Stimulated activated CD8-positive, alpha-beta memory T cell treated with anti-CD3 and anti-CD28 coated beads, Interleukin-4, amount 100 ng/mL, for 24 hours (primary cell): ENCODE results near the gene CAAP1.
A peak's percentile ranks its signal among the peaks of the same experiment; 100 is the strongest.
"Not testable (repeated sequence)": the region's sequence is repeated elsewhere in the genome, so short reads cannot be mapped to it uniquely, and the experiment has no call there.

Experiments
- DNase-seq: peaks from one replicate; pipeline ENCODE4 v3.0.0-alpha.2; 2020; ENCODE audit warnings: low read depth

Gene CAAP1, protein sequence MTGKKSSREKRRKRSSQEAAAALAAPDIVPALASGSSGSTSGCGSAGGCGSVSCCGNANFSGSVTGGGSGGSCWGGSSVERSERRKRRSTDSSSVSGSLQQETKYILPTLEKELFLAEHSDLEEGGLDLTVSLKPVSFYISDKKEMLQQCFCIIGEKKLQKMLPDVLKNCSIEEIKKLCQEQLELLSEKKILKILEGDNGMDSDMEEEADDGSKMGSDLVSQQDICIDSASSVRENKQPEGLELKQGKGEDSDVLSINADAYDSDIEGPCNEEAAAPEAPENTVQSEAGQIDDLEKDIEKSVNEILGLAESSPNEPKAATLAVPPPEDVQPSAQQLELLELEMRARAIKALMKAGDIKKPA

DNA sequence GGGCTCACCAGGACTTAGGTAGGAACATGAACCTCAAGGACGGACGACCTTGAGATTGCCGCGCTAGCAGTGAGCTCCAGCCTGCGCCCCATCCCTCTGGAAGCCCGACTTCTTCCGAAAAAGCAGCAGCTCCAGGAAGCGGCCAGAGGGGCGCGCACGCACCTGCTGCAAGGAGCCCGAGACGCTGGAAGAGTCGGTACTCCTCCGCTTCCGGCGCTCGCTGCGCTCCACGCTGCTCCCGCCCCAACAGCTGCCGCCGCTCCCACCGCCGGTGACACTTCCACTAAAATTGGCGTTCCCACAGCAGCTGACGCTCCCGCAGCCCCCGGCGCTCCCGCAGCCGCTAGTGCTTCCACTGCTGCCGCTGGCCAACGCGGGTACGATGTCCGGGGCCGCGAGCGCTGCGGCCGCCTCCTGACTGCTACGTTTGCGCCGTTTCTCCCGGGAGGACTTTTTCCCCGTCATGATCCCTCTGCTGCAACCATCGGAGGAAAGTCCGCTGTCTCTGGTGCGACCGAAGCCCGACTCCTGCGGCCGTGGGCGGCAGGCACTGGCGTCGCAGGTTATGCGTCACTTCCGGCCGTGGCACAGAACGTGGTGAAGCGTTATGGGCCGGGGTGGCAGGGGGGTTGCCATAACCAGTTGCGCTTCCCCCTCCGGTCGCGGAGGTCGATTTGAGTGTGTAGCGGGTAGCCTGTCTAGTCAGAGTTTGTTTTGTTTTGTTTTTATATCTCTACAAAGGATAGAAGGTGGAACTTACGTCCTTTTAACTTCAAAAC lies at the start of gene CAAP1:
Gene CAAP1, minus strand, starts transcription at position 552 of the 779 bp plus-strand sequence. Its CDS starts 87 bp downstream, at position 465.
- peak; percentile 92 for DNase-seq

DNA sequence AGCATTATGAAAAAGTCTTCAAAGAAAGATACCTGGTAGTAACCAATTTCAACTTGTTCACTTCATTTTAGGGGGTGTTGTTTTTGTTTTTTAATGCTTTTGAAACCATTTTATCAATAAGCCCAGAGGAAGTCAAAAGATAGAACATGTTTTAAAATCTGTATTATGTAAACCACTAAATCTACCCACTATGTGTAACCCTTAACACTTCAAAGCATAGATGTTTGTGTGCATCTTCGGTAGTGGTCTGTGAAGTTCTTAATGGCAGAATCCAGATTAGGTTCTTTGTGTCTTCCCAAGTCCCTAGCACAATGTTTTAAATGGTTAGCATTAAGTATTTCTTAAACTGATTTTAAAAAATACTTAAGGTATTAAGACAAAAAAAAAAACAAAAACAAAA lies 48.2 kb upstream of the CAAP1 start:
- DNase-seq = no peak

DNA sequence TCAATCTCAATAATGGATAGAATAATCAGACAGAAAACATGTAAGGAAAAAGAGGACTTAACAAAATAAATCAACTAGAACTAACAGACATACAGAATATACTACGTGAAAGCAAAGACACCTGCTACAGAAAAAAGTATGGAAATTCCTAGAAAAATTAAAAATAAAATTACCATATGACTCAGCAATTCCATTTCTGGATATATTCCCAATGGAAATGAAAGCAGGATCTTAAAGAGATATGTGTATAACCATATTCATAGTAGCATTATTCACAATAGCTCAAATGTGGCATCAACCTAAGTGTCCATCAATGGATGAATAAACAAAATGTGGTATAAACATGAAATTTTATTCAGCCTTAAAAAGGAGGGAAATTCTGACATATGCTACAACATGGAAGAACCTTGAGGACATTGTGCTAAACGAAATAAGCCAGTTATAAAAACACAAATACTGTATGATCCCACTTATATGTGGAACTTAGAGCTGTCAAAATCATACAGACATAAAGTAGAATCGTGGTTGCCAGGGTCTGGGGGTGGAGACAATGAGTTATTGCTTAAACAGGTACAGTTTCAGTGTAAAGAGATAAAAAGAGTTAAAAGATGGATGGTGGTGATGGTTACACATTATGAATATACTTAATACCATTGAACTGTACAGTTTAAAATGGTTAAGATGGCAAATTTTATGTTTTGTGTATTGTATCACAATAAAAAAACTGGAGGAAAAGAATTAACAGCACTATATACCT lies 47.5 kb upstream of the CAAP1 start:
- no peak for DNase-seq

DNA sequence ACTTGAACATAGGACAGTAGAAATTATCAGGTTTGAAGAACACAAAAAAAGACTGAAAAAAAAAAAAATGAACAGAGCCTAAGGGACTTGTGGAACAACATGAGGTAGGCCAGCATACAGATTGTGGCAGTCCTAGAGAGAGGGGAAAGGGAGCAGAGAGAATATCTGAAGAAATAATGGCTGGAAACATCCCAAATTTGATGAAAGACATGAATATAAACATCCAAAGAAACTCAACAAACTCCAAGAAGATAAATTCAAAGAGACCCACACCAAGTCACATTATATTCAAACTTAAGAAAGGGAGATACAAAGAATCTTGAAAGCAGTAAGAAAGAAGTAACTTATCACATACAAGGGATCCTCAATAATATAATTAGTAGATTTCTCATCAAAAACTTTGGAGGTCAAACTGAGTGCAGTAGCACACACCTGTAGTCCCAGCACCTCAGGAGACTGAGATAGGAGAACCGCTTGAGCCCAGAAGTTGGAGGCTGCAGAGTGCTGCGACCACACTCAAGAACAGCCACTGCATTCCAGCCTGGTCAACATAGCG lies 45.3 kb upstream of the CAAP1 start:
- DNase-seq = no peak

DNA sequence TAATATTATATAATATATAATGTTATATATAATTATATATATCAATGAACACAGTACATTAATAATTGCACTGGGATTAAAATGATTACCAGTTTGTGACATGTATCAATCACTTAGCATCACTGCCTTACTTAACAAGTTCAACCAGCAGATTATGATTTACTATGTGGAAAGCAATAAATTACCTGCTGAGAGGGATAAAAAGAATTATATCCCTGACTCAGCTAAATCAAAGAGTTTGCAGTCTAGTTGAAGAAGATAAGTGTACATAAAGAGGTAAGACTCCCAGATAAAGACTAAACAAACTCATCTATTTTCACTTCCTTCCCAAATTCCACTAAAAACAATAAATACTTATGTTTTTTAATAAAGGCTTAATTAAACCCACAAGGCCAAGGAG lies 43.2 kb upstream of the CAAP1 start:
- no peak for DNase-seq

DNA sequence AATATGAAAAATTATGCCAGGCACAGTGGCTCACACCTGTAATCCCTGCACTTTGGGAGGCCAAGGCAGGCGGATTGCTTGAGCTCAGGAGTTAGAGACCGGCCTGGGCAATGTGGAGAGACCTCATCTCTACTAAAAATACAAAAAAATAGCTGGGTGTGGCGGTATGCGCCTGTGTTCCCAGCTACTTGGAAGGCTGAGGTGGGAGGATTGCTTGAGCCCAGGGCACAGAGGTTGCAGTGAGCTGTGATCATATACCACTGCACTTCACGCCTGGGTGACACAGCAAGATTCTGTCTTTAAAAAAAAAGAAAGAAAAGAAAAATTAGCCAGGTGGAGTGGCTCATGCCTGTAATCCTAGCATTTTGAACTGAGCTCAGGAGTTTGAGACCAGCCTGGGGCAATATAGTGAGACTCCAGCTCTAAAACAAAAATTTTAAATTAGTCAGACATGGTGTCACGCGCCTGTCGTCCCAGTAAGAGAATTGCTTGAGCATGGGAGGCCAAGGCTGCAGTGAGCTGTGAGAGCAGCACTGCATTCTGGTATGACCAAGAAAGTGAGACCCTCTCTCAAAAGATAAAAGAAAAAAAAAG lies 36.4 kb upstream of the CAAP1 start:
- no peak for DNase-seq

DNA sequence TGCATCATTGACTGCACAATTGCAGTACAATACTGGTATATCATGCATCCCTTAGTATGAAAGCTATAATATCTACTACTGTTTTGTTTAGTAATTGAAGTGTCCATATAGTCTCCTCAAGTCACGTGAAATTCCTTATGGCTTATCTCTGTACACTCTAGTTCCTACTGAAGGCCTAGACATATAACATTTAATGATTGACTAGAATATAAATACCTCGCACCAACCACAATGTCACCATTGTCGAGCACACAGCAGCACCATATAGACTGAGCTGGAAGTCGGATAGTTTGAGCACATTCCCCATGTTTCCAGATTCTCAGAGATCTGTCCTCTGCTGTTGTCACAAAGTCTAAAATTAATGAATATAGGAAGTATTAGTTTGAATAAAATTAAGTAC lies 33.0 kb upstream of the CAAP1 start:
- no peak for DNase-seq

DNA sequence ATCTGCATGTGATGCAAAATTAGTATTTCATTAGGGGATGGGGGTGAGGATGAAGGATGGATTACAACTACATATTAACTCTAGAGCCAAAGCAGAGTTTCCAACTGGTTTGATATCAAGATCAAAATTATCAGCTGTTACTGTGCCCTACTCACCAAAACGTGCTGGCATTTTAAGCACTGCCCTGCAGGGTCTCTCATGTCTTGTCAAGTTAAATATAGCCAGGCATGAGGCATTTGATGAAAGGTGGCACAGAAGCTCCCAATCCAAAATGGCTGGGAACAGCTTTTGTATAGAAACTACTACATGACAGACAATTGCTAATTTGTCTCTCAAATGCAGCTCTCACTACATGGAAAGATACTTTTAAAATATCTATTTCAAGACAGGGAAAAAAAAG lies 27.1 kb upstream of the CAAP1 start:
- DNase-seq = no peak

DNA sequence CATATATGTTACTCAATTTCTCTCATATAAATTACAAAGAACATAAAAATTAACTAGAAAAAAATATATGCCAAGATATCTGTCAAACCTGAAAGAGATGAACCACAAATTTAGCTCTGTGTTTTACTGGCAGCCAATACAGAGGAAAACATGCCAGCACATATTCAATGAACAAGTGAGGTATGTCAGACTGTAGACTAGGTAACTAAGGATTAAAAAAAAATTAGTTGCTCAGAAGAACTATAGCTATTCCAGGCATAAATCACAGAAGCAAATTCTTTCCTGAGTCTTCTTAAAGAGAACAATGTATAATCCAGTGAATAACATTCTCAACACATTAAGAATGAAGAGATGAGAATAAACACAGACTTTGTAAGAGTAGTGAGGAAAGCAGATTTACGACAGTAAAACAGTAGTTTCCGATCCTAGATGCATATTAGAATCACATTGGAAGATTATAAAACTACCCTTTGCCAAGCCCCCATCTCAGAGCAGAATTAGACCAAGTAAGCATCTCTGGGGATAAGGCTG lies 20.6 kb upstream of the CAAP1 start:
- no peak for DNase-seq

DNA sequence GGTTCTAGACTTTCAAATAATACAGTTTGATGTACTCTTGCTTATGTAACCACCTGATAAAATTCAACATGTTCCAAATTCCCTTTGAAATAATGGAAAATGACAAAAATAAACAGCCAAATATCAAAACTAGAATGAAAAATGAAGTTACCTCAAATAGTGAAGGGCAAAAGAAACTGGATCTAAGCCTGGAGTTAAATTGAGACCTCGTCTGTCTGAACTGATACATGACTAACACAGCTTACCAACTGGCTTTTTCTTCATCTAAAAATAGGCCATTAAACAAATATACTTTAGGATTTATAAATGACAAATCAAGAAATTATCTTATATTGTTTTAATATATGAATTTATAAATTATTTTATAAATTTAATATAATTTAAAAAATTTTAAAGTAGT lies 12.1 kb upstream of the CAAP1 start:
- DNase-seq = no peak

DNA sequence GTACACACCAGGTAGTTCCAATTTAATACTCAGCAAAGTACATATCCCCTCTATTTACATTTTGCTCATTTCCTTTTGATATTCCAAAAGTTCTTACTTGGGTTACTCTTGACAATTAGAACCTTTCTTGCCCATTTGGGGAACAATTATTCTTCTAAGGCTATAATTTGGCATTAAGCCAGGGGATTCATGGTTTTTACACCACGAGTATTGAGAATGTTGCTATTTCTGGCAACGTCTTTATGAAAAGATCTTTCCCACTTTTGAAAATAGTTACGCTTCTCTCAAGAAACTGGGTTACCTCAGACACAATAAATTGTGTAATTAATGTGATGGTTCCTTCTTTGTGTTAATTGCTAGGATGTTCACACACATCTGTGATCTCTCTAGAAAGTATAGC lies 11.5 kb upstream of the CAAP1 start:
- DNase-seq = no peak

DNA sequence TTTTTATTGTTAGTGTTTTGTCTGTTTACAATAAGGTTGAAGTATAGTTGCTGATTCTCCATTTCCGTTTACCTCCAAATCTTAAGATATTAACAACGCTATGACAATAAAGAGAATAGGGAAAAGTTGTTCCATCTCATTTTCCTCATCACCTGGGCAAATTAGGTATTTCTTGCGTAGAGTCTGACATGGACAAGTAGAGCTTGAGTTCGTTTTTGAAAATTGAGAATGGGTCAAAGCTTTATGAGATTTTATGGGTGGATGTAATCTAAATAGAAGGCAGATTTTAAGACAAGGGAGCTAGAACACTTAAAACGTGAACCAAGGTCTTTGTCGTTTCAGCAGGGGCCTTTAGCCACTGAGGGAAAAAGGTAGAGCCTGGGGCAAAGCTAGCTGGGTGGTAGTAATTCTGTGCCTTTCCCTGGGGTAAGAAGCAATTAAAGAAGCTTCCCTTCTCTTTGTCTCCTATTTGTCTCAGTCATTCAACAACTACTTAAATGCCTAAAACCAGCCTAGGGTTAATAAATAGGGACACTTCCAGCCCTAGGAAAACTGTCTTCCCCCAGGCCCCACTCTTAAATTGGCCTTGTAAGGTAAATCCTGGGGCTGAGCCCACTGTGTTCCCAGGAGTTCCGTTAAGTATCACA lies 551 bp upstream of the CAAP1 start:
- DNase-seq = no peak

DNA sequence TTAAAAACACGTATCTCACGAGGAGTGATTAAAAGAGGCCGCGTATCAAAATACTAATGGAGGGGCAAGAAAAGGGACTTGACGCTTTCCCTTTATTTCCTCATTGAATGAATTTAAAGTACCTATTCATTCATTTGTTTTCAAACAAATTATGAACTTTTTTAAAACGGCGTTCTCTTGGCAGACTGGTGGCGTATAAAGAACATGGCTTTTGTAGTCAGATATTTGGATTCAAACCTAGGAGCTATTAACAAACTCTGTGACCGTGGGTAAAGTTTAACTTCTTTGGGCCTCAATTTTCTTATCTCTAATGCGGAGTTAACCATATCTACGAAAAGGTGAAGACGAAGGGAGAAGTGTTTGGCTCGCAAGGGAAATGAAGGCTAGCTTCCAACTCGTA lies 876 bp downstream of the CAAP1 start:
- no peak for DNase-seq

DNA sequence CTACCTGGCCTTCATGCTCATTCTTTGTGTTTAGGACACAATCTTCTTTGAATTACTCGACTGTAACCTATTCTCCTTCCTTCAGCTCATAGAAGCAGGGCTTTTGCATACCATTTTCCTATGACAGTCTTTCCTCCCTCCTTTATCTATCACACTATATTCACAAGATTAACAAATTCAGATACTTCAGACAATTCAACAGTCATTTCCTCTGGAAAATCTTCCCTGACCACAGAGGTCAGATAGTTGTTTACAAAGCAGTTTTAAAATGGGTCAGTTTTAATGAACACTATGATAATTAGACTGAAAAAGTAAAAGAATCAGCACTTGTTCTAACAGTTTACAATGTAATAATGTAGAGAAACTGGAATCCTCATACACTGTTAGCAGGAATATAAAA lies 4.3 kb downstream of the CAAP1 start:
- no peak for DNase-seq

DNA sequence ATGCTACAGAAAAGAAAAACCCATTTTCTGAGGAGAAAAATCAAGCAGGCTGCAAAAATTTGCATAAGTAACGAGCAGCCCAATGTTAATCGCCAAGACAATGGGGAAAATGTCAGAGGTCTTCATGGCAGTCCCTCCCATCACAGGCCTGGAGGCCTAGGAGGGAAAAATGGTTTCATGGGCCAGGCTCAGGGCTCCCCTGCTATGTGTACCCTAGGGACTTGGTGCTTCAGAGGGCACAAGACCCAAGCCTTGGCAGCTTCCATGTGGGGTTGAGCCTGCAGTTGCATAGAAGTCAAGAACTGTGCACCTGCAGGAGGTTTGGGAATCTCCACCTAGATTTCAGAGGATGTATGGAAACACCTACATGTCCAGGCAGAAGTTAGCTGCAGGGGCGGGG lies 10.4 kb downstream of the CAAP1 start:
- no peak for DNase-seq

DNA sequence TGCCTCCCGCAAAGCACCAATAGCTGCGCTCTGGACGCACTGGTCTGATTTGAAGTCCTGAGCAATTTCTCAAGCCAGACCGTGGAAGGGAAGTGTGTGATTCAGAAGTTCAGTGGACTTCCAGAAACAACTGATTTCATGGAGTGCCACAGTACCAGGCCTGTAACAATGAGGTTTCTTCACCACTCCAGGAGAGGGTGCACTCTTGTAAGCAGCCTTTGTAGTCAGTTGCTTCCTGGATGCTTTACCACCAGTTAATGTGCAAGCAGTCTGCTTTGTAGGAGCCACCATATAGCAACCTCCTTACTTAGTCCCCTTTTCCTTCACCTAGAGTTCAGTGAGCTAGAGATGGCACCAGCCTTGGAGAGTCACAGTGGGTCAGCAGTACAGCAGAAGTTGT lies 12.3 kb downstream of the CAAP1 start:
- DNase-seq = no peak

DNA sequence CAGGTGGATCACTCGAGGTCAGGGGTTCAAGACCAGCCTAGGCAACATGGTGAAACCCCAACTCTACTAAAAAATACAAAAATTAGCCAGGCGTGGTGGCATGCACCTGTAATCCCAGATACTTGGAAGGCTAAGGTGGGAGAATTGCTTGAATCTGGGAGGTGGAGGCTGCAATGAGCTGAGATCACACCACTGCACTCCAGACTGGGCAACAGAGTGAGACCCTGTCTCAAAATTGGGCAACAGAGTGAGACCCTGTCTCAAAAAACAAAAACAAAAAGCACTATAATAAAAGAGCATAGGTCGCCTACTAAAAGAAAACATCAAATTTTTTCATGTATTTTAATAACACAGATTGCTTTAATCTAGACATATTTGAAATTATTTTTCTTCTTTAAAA lies 17.4 kb downstream of the CAAP1 start:
- not testable (repeated sequence) for DNase-seq

DNA sequence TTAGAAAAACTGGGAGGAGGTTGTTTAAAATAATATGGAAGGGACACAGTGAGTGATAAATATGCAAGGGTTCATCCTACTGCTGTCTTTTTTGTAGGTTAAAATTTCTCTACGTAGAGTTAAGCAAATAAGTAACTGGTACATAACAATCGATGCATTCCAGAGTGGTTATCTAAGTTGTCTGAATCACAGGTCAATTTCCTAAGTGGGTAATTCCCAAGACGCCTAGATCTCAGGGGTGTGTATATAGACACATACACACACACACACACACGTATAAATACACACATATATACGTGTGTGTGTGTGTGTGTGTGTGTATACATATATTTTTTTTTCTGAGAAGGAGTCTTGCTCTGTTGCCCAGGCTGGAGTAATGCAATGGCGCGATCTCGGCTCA lies 22.3 kb downstream of the CAAP1 start:
- no peak for DNase-seq

DNA sequence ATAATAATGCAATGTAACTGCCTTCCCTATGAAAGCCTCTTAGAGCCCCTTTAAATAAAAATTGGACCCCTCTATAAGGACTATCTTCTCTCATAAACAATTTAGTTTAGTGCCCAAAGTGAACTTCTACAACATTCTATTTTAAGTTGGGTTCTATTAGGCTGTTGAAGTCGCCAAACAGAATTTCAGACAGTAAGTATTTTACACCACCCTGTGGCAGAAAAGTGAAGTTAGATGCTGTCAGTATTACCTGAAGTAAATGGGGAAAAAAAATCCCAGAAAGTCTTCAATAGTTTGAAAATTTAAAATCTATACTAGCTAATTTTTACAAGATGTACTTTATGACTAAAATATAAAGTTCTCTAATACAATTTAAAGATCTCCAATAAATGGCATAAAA lies 29.5 kb downstream of the CAAP1 start:
- DNase-seq = no peak

DNA sequence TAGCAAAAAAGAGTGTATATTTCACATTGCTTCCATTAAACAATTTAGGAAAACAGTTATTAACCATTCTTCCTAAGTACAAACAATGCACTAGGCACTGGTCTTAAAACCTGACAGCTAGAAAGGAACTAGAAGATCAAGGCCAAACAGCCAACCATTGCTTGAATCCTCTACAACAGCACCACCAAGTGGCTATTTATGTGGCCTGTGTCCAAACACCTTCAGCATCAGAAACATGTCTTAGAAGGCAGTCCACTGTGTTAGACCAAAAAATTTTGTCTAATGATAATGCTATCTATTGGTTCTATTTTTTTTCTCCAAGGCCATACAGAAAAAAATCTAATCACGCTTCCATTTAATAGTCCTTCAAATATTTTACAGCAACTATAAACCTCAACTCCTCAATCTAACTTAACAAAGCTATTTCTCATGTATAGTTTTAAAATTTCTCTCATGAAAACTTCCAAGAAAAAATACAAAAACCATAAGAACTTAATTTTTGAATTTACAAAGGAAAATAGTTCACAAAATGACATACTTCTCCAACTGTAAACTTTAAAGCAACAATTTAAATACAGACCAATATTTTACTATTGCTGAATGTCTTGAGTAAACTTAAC lies 36.1 kb downstream of the CAAP1 start:
- DNase-seq = no peak

DNA sequence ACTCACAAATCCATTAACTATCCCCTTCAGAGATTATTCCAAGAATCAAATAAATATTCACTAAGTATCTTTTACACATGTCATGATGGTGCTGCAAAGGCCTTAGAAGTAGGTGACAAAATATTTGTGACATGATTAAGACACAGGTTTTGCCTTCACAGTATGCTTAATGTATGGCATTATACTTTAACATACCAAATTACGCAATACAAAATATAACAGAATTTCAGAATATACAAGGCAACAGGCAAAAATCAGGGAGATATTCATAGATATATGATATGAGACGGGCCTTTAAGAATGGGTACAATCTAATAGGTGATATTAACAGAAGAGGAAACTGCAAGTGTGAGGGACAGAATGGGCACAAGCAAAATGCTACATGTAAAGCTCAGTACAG lies 41.6 kb downstream of the CAAP1 start:
- no peak for DNase-seq
